ENCODE measurements around the gene RNF26. TPM values are rescaled to one million over a fixed set of nuclear protein-coding genes. Genes with fewer than 3 reads are reported as not detected.

RNF26 gene
- total RNA-seq, 1 donor: 5.2 TPM

GRCh38 chr11:119335655-119336543 lies 1.6 kb downstream of the RNF26 start:
- no peak for DNase-seq (ENCODE audit: low read depth)
- H3K4me3 ChIP-seq (ENCODE audit: low read depth, low read length): peak overlapping the region; percentile 94
- no peak for TF ChIP-seq CTCF (IDR thresholded peaks at IDR 0.05; ENCODE audit: insufficient read depth, low read depth, low read length)

DNA sequence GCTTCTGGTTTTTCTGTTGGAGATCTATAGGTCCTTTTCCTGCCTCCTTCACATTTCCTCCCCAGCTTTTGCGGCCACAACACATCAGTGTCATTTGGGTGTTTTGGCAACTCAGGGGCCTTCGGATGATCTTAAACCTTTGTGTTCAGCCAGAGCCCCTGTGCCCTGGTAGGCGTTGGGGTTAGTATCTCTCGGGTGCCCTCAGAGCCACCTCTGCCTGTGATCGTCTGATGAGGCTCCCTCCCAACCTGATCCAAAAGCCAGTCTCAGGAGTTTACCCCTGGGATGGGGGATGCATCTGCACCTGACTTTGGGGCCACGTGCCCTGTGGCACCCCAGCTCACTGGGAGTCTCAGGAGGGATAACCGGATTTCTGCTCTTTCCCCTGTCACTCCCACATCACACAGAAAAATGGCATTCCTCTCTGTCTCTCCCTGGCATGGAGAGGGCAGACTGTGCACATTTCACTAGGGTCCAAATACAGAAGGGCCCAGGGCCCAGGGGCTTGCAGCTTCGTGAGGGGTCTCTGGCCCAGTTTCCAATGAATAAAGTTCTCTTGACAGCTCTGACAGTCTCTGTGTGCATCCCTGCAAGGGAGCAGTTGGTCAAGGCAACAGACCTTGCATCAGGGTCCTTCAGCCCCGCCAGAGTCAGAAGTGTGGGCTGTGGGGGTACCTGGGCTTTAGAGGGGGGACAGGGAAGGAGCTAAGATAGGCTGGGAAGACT lies 2.6 kb downstream of the RNF26 start:
- no peak for TF ChIP-seq CTCF (IDR thresholded peaks at IDR 0.05; ENCODE audit: insufficient read depth, low read depth, low read length)
- DNase-seq (ENCODE audit: low read depth): no peak
- peak overlapping the region; percentile 39 for H3K4me3 ChIP-seq (ENCODE audit: low read depth, low read length)

- TF ChIP-seq CTCF (IDR thresholded peaks at IDR 0.05; ENCODE audit: insufficient read depth, low read depth, low read length): no peak
- peak; percentile 93 for DNase-seq (ENCODE audit: low read depth)
These were observed 3.4 kb downstream of the RNF26 start for GRCh38 chr11:119337581-119338317.

DNA sequence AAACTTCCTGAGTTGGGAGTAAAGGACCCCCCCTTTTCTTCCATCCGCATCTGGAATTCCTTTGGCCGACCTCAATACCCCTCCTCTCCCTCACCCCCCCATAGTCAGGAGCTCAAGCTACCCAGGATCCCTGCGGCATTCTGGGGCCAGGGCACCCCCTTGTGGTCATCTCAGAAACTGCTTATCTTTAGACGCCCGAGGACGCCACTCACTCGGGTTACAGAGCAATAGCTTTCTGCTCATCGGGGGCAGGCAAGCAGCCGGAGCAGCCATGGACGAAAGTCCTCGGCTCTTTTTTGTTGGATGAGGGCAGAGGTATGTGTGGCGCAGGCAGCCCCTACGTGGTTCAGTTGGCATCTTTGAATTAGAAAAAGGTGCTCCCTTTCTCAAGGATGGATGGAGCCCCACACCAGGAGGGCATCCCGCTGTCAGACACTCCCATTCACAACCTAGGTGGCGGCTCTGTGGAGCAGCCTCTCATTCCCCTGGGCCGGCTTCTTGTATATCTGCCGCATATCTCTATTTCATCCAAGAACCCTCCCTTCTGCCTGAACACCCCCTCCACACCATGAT lies 4.1 kb downstream of the RNF26 start:
- DNase-seq (ENCODE audit: low read depth): no peak
- H3K4me3 ChIP-seq (ENCODE audit: low read depth, low read length): peak overlapping the region; percentile 43
- TF ChIP-seq CTCF (IDR thresholded peaks at IDR 0.05; ENCODE audit: insufficient read depth, low read depth, low read length): peak; percentile 91

More at GRCh38 chr11:119337581-119338317, 3.4 kb downstream of the RNF26 start:
- peak overlapping the region; percentile 43 for H3K4me3 ChIP-seq (ENCODE audit: low read depth, low read length)

- H3K4me3 ChIP-seq (ENCODE audit: low read depth, low read length): peak overlapping the region; percentile 63
- TF ChIP-seq CTCF (IDR thresholded peaks at IDR 0.05; ENCODE audit: insufficient read depth, low read depth, low read length): no peak
- DNase-seq (ENCODE audit: low read depth): no peak
These were observed 4.8 kb downstream of the RNF26 start for GRCh38 chr11:119338965-119339588.
